Large intestine (tissue), 3 donors: ENCODE data around the gene QSOX1. TPM values are rescaled to one million over a fixed set of nuclear protein-coding genes. Genes with fewer than 3 reads are reported as not detected.

ENCODE experiments used
- DNase-seq, 2 donors: peaks; one replicate each; pipeline versions ENCODE4 v3.0.0 to v3.0.0-alpha.2; 2013
- H3K27ac ChIP-seq: one replicate; pipeline ENCODE4 v1.5.1; 2013; ENCODE audit warnings: low read length
- H3K27me3 ChIP-seq: 2 replicates; pipeline ENCODE4 v1.6.1; 2013; ENCODE audit warnings: low read length; ENCODE audit not compliant: control insufficient read depth, insufficient read depth
- H3K36me3 ChIP-seq: 2 replicates; pipeline ENCODE4 v1.6.1; 2013; ENCODE audit warnings: low read length; ENCODE audit not compliant: control insufficient read depth, insufficient read depth
- H3K4me1 ChIP-seq: one replicate; pipeline ENCODE4 v1.6.1; 2013; ENCODE audit warnings: low read length; ENCODE audit not compliant: control insufficient read depth, insufficient read depth
- H3K4me3 ChIP-seq: one replicate; pipeline ENCODE4 v1.5.1; 2013; ENCODE audit warnings: low read length
- H3K9me3 ChIP-seq: one replicate; pipeline ENCODE4 v1.6.1; 2013; ENCODE audit warnings: mild to moderate bottlenecking, low read depth, low read length, moderate library complexity; ENCODE audit not compliant: control insufficient read depth
- WGBS: methylation state at CpG from one replicate; pipeline ENCODE4 v1.1.5; 2013; ENCODE audit warnings: low lambda C conversion rate; ENCODE audit not compliant: insufficient coverage; 5-methylcytosine and 5-hydroxymethylcytosine counted together
- polyA plus RNA-seq: library from polyadenylated mRNA; unstranded; fragments of 120-200 nt; gene quantifications from one replicate; pipeline ENCODE4 v1.2.1, GENCODE V29; 2013

Gene QSOX1
- polyA plus RNA-seq, 1 donor, result 43.3 TPM

DNA sequence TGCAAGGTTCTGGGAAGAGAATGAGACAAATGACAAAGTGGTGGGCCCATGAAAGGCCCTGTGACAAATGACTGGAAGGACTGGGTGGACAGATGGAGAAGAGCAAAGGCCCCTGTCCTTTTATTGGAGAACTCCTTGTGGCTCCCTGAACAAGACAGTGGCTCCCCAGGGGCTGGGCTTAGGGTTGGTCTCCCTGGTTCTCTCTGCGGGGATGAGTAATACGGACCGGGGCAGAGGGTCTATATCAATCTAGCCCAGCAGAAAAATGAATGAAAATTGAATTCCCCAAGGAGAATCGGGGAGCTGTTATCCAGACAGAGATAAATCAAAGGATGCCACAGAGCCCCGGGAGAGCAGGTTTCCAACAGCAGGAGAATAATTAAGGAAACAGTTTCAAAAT lies 70.2 kb downstream of the QSOX1 start:
- DNase-seq, result no peak
- H3K36me3 ChIP-seq, result no peaks in the 10 kb centered on the region
- no peak overlapping the region for H3K27ac ChIP-seq
- 51% methylated on average over 5 of the region's 5 CpGs for WGBS
- peaks cover 4% of the 10 kb centered on the region for H3K4me1 ChIP-seq
- peaks cover 5% of the 10 kb centered on the region for H3K9me3 ChIP-seq
- no peak overlapping the region for H3K4me3 ChIP-seq
- peaks cover 81% of the 10 kb centered on the region for H3K27me3 ChIP-seq

DNA sequence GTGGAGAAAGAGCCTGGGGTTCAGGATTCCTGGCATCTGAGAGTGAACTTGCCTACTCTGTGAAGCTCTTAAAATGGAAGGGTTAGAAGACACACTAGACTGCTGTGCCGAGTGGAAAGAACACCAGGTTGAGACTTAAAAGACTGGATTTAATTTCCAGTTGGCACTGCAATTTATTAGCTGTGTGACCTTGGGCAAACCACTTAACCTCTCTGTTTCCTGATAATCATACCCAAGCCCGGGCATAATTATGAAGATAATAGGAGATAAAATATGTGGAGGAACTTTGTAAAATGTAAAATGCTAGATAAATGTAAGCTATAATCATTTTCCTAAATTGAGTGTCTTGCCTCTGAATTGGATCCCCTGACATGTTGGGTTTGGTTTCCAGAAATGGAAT lies 70.7 kb downstream of the QSOX1 start:
- no CpG with 5 or more reads among the region's 2 CpGs for WGBS
- peaks cover 4% of the 10 kb centered on the region for H3K4me1 ChIP-seq

DNA sequence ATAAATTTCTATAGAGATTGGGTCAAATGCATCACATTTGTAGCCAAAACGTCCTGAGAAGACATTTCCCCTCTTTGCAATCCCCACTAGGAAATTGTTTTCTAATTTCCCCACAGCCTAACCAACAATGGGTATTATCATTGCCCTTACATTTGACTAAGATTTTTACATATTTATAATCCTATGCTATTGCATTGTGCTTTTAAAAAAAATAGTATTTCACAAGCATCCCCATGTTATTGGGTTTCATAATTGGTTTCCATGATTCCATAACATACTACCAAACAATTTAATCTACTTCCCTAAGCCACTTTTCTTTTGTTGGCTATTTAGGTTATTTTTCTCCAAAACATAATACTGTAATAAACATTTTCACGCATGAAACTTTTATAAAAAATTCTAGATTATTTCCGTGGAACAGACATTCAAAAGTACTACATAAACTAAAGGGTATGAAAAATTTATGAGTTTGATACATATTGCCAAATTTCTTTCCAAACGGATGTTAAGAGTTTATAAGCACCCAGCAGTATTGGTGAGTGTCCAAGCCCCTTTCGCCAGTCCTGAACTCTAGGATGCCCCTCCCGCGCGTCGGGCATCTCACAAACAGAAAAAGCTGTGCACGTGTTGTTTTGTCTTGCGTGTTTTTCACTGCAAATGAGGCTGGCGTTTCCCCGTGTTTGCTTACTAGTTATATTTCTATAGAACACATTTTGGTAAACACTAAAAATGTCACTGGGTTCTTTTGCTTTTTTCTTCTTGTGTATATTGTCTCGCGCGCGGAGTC lies 73.4 kb downstream of the QSOX1 start:
- H3K9me3 ChIP-seq, result peaks cover 10% of the 10 kb centered on the region
- peaks cover 90% of the 10 kb centered on the region for H3K27me3 ChIP-seq
- no peak overlapping the region for H3K4me3 ChIP-seq
- peaks cover 11% of the 10 kb centered on the region for H3K4me1 ChIP-seq
- DNase-seq, result no peak
- no peaks in the 10 kb centered on the region for H3K36me3 ChIP-seq
- WGBS, result 21% methylated on average over 3 of the region's 17 CpGs
- H3K27ac ChIP-seq, result no peak overlapping the region

More for the DNA sequence above, 70.7 kb downstream of the QSOX1 start:
- peaks cover 5% of the 10 kb centered on the region for H3K9me3 ChIP-seq
- H3K27me3 ChIP-seq, result peaks cover 81% of the 10 kb centered on the region
- H3K4me3 ChIP-seq, result no peak overlapping the region
- H3K27ac ChIP-seq, result no peak overlapping the region
- no peaks in the 10 kb centered on the region for H3K36me3 ChIP-seq
- no peak for DNase-seq

DNA sequence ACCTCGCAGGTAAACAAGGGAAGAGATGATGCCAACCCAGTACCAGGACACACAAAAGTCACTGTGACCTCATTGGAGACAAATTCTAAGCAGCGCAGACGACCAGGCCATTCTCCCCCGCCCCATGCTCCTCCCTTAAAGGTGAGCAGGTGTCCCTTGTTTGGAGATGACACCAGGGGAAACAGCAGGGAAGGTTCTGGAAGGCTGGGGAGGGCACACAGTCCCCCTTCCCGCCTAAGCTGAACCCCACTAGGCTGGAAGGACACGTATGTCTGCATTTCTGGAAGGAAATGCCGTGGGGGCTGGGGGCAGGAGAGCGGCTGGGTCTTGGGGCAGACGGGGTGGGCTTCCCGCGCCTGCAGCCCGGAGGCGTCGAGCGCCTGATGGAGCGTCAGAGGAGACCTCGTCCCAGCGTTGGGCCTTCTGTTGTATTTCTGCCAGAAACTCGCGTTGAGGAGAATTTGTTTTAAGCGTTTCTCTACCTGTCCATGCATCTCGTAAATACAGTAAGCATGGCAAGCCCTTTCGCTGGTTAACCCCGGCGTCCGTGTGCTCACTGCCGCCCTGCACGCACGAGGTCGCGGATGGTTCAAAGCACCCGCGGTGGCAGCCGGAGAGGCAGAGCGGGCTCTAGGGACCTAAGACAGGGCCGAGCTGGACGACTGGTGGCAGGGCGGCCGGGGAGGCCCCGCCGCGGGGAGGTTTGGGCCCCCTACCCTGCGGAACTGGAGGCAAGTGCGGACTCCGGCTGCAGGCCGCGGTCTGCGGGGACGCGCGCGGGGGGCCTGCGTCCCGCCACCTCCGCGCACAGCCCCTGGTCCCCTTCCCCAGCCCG lies 74.2 kb downstream of the QSOX1 start:
- DNase-seq, result peak in 1 of 2 donors; percentile 44
- H3K27ac ChIP-seq, result no peak overlapping the region
- H3K9me3 ChIP-seq, result peaks cover 16% of the 10 kb centered on the region
- peaks cover 15% of the 10 kb centered on the region for H3K4me1 ChIP-seq
- no peaks in the 10 kb centered on the region for H3K36me3 ChIP-seq
- no CpG with 5 or more reads among the region's 57 CpGs for WGBS
- H3K27me3 ChIP-seq, result peaks cover 90% of the 10 kb centered on the region
- no peak overlapping the region for H3K4me3 ChIP-seq

DNA sequence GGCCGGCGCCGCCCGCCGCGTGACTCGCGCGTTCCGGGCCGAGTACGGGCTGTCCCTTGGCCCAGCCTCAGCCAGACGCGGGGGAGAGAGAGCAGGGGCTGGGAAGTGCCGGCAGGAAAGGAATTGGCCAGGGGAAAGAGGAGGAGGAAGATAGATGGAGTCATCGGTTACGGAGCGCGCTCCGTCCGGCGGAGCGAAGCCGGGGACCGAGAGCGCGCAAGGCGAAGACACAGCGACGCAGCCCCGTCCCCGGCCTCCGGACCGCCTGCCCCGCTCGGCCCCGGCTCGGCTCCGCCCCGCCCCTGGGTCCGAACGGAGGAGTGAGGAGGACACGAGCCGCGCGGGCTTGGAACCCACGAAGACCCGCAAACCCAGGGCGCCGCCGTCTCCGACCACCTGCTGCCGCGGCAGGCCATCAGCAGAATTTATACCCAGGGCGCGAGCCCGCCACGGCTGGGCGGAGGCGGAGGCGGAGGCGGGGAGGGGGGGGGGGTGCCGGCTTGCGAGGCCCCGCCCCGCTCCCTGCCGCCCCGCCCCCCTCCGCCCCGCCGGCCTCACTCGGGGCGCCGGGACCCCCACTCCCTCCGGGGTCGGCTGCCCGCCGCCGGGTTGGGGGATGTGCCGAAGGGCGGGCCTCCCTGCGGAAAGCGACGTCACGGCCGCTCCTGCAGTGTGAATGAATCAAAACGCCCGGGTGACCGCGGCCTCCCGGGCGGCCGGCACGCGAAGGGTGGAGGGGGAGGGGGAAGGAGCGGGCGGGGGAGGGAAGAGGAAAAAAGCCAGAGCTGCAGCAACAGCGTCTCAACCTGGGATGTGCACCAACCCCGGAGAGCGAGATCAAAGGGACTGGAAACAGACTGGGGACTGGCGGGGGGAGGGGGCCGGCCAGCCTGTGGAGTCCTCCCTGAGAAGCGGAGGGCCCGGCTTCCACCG lies 75.1 kb downstream of the QSOX1 start, which contains the start of gene LHX4:
Gene LHX4 (plus strand): TSS at position 782 of the 933 bp plus-strand sequence. CDS start 266 bp downstream, outside the sequence.
- Histone ChIP-seq H3K9me3 (peaks cover 16% of the 10 kb centered on the region), H3K27me3 (peaks cover 92% of the 10 kb centered on the region), H3K4me1 (peaks cover 22% of the 10 kb centered on the region), H3K27ac (no peak within 1 kb of the TSS), H3K4me3 (no peak within 1 kb of the TSS), H3K36me3 (no peaks in the 10 kb centered on the region)
- peak in 1 of 2 donors; percentile 44 for DNase-seq
- no CpG with 5 or more reads among the region's 105 CpGs for WGBS

DNA sequence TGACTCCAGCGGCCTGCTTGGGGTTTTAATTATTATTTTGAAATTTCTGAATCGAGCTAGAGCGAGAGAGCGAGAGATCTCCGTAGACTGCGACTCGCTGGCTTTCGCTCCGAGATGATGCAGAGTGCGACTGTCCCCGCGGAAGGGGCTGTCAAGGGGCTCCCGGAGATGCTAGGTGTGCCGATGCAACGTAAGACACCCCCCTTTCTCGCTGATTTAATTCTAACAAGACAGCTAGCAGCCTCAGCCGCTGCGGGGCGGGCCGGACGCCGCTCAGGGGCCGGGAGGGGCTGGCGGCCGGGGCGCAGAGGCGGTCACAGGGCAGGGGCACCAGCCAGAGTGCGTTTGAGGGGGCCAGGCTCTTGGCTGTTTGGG lies 75.7 kb downstream of the QSOX1 start:
- Histone ChIP-seq H3K36me3 (no peaks in the 10 kb centered on the region), H3K27me3 (peaks cover 92% of the 10 kb centered on the region), H3K9me3 (peaks cover 18% of the 10 kb centered on the region), H3K4me1 (peaks cover 28% of the 10 kb centered on the region), H3K4me3 (no peak overlapping the region), H3K27ac (no peak overlapping the region)
- WGBS, result no CpG with 5 or more reads among the region's 28 CpGs
- DNase-seq, result no peak

DNA sequence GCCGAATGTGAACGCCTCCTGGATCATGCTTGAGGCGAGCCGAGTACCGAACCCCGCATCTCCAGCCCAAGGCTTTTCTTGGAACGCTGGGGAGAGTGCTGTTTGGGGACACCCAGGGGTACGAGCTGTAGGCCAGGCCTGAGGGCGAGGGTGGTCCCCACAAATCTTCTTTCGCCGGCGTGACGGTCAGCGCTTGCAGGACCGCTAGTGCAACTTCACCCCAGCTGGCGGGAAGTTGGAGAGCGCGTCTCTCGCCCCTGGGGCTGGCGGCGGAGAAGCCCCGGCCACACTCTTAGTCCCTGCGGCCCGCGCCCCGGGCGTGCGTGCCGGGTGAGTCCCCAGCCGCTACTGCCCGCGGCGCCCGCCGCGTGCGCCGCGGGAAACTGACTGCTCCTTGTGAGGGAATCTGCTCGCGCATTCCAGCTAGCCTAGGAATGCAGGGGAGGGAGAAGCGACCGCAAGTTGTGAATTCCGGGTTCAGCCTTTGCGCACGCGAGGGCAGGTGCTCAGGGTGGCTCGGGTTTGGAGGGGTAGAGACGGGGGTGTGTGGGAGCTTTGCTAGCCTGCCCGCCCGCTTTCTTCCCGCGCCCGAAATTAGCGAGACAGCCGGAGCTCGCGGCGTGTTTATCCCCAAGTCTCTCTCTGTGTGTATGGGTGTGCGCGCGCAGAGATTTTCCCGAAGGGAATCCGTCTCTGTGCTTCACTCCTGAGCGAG lies 76.3 kb downstream of the QSOX1 start:
- WGBS, result no CpG with 5 or more reads among the region's 65 CpGs
- Histone ChIP-seq H3K27ac (no peak overlapping the region), H3K36me3 (no peaks in the 10 kb centered on the region), H3K9me3 (peaks cover 21% of the 10 kb centered on the region), H3K27me3 (peaks cover 92% of the 10 kb centered on the region), H3K4me1 (peaks cover 30% of the 10 kb centered on the region), H3K4me3 (no peak overlapping the region)
- DNase-seq, result peak in 1 of 2 donors; percentile 41

DNA sequence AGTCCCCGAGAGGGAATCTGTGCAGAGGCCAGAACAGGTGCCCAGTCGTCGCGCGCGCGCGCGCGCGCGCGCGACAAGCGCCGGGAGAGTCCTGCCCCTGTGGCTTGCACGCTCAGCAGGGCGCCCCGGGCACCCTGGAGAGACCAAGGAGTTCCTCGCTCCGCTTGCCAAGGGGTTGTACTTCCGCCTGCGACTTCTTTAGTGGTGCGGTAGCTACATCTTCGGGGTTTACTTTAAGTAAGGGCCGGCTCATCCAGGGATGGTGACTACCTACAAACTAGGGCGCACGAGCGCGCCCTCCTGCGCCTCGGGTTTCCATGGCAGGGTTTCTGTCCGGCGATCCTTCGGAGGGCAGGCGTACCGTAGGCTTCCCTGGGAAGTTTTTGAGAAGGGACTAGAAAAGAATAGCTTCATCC lies 76.8 kb downstream of the QSOX1 start:
- Histone ChIP-seq H3K36me3 (no peaks in the 10 kb centered on the region), H3K4me3 (no peak overlapping the region), H3K27me3 (peaks cover 92% of the 10 kb centered on the region), H3K27ac (no peak overlapping the region), H3K9me3 (peaks cover 21% of the 10 kb centered on the region), H3K4me1 (peaks cover 30% of the 10 kb centered on the region)
- peak in 1 of 2 donors; percentile 50 for DNase-seq
- no CpG with 5 or more reads among the region's 37 CpGs for WGBS

DNA sequence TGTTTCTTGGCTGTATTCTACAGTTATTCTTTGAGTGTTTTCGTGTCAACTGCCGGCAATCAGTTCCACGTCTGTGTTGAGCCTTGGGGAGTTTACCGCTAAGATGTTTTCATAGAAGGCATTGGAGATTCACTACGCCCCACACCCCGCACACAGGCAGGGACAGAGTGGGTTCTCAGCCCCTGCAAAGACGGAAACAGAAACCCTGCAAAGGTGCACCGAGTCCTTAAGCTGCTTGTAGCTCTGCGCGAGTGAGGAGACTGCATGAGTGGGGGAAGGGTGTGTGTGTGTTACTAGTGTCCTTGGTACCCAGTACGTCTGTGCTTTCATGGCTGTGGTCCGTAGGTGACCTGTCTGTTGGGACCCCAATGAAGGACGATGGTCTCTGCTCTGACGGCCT lies 77.3 kb downstream of the QSOX1 start:
- Histone ChIP-seq H3K4me1 (peaks cover 30% of the 10 kb centered on the region), H3K4me3 (no peak overlapping the region), H3K27ac (no peak overlapping the region), H3K27me3 (peaks cover 92% of the 10 kb centered on the region), H3K9me3 (peaks cover 21% of the 10 kb centered on the region), H3K36me3 (no peaks in the 10 kb centered on the region)
- peak in 1 of 2 donors; percentile 23 for DNase-seq
- no CpG with 5 or more reads among the region's 14 CpGs for WGBS
